RWPE1 (cell line): ENCODE measurements around the gene RASA3.
"Not testable (repeated sequence)": the region's sequence is repeated elsewhere in the genome, so short reads cannot be mapped to it uniquely, and the experiment has no call there.

Experiments used
- CTCF ChIA-PET: fragments of 350-600 bp; sonication (Branson Sonifier 250); formaldehyde crosslinking; extraction: SDS; loops from one replicate; lab custom pipeline; 2021; lab: Yijun Ruan, JAX
- POLR2A ChIA-PET: fragments of 400-600 bp; formaldehyde crosslinking; extraction: SDS; loops from one replicate; lab custom pipeline; 2020; ENCODE audit warnings: antibody characterized with exemption; ENCODE audit not compliant: low non-redundant PET; lab: Yijun Ruan, JAX
- DNase-seq: peaks from one replicate; pipeline ENCODE4 v3.0.0; 2012; ENCODE audit warnings: low spot score
- H3K27ac ChIP-seq: fragments of 450-650 bp; 2 replicates; pipeline ENCODE4 v1.5.1; 2017
- CTCF ChIP-seq: fragments of 450-650 bp; conservative IDR thresholded peaks from 2 replicates; pipeline ENCODE4 v1.5.1; 2017; ENCODE audit warnings: low read depth, mild to moderate bottlenecking

Gene RASA3

GRCh38 chr13:114078461-114079451 is 53.7 kb downstream of the RASA3 start:
- CTCF ChIA-PET = interaction anchor here (0.6 to 1.3 kb wide), 2 partner anchors 11 to 109 kb away, joined by 3 to 4 read pairs; no protein-coding TSS in a partner anchor
- DNase-seq = peak; percentile 78
- TF ChIP-seq CTCF = no peak
- POLR2A ChIA-PET = no interaction called here
- H3K27ac ChIP-seq = peak overlapping the region; percentile 78

GRCh38 chr13:114077933-114078325 is 54.5 kb downstream of the RASA3 start:
- TF ChIP-seq CTCF = no peak
- no peak for DNase-seq
- POLR2A ChIA-PET = no interaction called here
- CTCF ChIA-PET = interaction anchor here (1.3 kb wide), 1 partner anchor 10 kb away, joined by 4 read pairs; no protein-coding TSS in a partner anchor
- peak overlapping the region; percentile 78 for H3K27ac ChIP-seq

DNA sequence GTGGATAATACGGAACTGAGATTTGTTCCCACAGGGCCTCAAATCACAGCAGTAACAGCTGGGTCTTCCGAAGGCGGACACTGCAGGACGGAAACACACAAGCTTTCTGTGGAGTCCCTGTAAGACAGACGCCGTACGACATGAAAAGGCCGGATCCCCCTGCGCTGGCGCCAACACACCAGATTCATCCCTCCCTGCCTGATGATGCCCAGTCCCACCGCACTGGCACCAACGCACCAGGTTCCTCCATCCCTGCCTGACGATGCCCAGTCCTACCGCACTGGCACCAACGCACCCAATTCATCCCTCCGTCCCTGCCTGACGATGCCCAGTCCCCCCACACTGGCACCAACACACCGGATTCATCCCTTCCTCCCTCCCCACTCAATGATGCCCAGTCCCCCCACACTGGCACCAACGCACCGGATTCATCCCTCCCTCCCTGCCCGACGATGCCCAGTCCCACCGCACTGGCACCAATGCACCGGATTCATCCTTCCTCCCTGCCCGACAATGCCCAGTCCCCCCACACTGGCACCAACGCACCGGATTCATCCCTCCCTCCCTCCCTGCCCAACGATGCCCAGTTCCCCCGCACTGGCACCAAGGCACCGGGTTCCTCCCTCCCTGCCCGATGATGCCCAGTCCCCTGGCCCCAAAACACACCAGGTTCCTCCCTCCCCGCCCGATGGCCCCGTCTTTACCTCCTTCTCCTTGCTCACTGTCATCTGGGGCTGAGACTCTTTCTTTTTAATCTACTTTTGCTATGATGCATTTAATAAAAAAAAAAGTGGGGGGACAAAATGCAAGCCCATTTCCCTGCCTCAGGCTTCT is 55.1 kb downstream of the RASA3 start:
- TF ChIP-seq CTCF = no peak
- CTCF ChIA-PET = interaction anchor here (0.6 kb wide), 1 partner anchor 841 kb away, joined by 5 read pairs; no protein-coding TSS in a partner anchor

DNA sequence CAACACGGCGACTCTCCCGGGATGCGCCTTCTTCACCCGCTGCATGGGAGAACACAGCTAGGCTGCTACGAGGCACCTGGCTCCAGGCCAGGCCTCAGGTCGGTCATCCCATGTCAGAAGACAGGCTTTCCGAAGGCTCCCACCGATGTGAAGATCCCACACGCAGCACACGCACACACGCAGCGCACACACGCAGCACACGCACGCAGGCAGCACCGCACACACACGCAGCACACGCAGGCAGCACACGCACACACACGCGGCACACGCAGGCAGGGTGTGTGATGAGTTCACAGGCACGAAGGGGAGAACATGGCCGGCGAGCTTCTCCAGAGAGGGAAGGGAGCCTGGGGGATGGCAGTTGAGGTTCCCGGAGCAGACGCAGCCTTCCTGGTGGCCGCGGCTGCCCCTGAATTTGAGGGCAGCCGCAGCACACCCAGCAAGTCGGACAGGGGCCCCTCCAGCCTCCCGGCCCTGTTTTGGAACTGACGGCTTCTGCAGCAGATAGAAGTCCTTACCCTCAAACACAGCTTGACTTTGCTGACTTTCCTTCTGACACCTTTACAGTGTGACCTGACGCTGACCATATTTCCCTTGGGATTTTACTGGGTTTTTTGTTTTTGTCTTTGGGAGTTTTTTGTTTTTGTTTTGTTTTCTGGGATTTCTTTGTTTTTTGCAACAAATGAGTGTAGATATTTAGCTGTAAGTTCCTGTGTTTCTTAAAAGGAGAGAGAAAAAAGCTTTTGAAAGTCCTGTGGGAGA is 55.9 kb downstream of the RASA3 start:
- peak overlapping the region; percentile 2; the same call in 1 of the 2 replicates for H3K27ac ChIP-seq
- CTCF ChIA-PET = interaction anchor here (0.6 kb wide), 1 partner anchor 238 kb away, joined by 3 read pairs; no protein-coding TSS in a partner anchor
- DNase-seq = no peak
- TF ChIP-seq CTCF = no peak
- POLR2A ChIA-PET = no interaction called here

More for the DNA sequence above, 55.1 kb downstream of the RASA3 start:
- DNase-seq = no peak
- POLR2A ChIA-PET = no interaction called here
- peak overlapping the region; percentile 78; the same call in 1 of the 2 replicates for H3K27ac ChIP-seq

DNA sequence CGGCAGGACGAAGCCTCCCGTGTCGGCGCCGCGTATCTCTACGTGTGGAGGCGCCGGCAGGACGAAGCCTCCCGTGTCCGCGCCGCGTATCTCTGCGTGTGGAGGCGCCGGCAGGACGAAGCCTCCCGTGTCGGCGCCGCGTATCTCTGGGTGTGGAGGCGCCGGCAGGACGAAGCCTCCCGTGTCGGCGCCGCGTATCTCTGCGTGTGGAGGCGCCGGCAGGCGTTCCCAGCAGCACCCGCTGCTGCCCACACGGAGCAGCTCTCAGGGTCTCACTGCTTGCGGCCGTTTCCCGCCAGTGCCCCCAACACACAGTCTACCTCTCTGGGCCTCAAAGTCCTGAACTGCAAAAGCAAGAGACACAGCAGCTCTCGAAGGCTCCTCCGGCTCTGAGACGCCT is 56.6 kb downstream of the RASA3 start:
- POLR2A ChIA-PET, H3K27ac ChIP-seq, DNase-seq: not testable (repeated sequence)
- CTCF ChIA-PET = interaction anchor here (0.6 kb wide), 1 partner anchor 237 kb away, joined by 3 read pairs; no protein-coding TSS in a partner anchor

- ChIA-PET CTCF (interaction anchor here (0.7 kb wide), 1 partner anchor 150 kb away, joined by 4 read pairs; no protein-coding TSS in a partner anchor), POLR2A (no interaction called here)
- TF ChIP-seq CTCF = no peak
- peak overlapping the region; percentile 9 for H3K27ac ChIP-seq
- no peak for DNase-seq
These were observed 57.6 kb downstream of the RASA3 start for GRCh38 chr13:114074671-114075315.
